GM23338 (cell line): ENCODE results near the gene OCIAD1.

Experiments used
- EZH2phosphoT487 ChIP-seq: fragments of 200-600 bp; sonication (generic); IDR thresholded peaks from one replicate; pipeline ENCODE4 v1.8.1; 2018; ENCODE audit warnings: antibody characterized with exemption; ENCODE audit not compliant: unreplicated experiment
- POLR2AphosphoS5 ChIP-seq: IDR thresholded peaks from 2 replicates; pipeline ENCODE4 v1.6.1; 2016; ENCODE audit warnings: antibody characterized with exemption, low read depth
- TF ChIP-seq, protein P1 (sequence below), 2 experiments: fragments of 200-600 bp in 1 of 2; sonication (generic) in 1 of 2; conservative IDR thresholded peaks; 2 replicates each; pipeline versions ENCODE4 v1.5.1 to v1.6.1; 2016 to 2017; ENCODE audit warnings: antibody characterized with exemption in 2 of 2, low read depth in 2 of 2, mild to moderate bottlenecking in 2 of 2, moderate library complexity in 1 of 2
- TF ChIP-seq, protein P2 (sequence below): IDR thresholded peaks from one replicate; pipeline ENCODE4 v1.6.1; 2018; ENCODE audit warnings: antibody characterized with exemption; ENCODE audit not compliant: unreplicated experiment

DNA sequence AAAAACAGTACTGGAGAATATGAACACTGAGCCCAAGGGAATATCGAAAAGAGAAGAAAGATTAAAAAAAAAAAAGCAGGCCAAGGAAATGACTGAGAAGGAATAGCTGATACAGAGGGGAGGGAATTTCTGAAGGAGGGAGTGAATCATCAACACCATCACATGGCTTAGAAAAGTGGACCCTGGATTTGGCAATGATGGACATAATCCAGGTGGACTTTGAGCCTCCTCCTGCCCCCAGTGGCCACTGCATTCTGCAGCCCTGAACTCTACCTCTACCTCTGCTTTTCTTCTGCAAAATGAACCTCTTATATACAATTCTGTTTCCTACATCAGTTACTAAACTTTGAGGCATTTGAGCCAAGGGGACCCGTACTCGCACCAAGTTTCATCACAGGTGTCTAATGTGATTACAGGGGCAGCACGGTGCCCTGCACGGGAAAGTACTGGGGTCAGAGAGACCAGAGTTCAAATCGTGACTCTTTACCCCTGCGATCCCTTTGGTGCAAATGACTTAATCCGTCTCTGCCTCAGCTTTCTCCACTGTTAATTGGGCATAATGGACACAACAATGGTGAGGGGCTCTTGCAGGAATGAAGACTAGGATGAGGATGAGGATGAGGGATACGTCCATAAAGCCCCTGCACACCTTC, 74.6 kb downstream of the OCIAD1 start:
- TF ChIP-seq, protein P1, sequence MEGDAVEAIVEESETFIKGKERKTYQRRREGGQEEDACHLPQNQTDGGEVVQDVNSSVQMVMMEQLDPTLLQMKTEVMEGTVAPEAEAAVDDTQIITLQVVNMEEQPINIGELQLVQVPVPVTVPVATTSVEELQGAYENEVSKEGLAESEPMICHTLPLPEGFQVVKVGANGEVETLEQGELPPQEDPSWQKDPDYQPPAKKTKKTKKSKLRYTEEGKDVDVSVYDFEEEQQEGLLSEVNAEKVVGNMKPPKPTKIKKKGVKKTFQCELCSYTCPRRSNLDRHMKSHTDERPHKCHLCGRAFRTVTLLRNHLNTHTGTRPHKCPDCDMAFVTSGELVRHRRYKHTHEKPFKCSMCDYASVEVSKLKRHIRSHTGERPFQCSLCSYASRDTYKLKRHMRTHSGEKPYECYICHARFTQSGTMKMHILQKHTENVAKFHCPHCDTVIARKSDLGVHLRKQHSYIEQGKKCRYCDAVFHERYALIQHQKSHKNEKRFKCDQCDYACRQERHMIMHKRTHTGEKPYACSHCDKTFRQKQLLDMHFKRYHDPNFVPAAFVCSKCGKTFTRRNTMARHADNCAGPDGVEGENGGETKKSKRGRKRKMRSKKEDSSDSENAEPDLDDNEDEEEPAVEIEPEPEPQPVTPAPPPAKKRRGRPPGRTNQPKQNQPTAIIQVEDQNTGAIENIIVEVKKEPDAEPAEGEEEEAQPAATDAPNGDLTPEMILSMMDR (conservative IDR thresholded peaks at IDR 0.05; ENCODE audit: low read depth in 2 of 2): peak in 1 of 2 experiments; percentile 43; a peak in 3 of 4 replicates
- TF ChIP-seq, protein P2, sequence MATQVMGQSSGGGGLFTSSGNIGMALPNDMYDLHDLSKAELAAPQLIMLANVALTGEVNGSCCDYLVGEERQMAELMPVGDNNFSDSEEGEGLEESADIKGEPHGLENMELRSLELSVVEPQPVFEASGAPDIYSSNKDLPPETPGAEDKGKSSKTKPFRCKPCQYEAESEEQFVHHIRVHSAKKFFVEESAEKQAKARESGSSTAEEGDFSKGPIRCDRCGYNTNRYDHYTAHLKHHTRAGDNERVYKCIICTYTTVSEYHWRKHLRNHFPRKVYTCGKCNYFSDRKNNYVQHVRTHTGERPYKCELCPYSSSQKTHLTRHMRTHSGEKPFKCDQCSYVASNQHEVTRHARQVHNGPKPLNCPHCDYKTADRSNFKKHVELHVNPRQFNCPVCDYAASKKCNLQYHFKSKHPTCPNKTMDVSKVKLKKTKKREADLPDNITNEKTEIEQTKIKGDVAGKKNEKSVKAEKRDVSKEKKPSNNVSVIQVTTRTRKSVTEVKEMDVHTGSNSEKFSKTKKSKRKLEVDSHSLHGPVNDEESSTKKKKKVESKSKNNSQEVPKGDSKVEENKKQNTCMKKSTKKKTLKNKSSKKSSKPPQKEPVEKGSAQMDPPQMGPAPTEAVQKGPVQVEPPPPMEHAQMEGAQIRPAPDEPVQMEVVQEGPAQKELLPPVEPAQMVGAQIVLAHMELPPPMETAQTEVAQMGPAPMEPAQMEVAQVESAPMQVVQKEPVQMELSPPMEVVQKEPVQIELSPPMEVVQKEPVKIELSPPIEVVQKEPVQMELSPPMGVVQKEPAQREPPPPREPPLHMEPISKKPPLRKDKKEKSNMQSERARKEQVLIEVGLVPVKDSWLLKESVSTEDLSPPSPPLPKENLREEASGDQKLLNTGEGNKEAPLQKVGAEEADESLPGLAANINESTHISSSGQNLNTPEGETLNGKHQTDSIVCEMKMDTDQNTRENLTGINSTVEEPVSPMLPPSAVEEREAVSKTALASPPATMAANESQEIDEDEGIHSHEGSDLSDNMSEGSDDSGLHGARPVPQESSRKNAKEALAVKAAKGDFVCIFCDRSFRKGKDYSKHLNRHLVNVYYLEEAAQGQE: no peak
- TF ChIP-seq POLR2AphosphoS5 (no peak), EZH2phosphoT487 (no peak)
